ENCODE data around the gene DPH7.

DNA sequence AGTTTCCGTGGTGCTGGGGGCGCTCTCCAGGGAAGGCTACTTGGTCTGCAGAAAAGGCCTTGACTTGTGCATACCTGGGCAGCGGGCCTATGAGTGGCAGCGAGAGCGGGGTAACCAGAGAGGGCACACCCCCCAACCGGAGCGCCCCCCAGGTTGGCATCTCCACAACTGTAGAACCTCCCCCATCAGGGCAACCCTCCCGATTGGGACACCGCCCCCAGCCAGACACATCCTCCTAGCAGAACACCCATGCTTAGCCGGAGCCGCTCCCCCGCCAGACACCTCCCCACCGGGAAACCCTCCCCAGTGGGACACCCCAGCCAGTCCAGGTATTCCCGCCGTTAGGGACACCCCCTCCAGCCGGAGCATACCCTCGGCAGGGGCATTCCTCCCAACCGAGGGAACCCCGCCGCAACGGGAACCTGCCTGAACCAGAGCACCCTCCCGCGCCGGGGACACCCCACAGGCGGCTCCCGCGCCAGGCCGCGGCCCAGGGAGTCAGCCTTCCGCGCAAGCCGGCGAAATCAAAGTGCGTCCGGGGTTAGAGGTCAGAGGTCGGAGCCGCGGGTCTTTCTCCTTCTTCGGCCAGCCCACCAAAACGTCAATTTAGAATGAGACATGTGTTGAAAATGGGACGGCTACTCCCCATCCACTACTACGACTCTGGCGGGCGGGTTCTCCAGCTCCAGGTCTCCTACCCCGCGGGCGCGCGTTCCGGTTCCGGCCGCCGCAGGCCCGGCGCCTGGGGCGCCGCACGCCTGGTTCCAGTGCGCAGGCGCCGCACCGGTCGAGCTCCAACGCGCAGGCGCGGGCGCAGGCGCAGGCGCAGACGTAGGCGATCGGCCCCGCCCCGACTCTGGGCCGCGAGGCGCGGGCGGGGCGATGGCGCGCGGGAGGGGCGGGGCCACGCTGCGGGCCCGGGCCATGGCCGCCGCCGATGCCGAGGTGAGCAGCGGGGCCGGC lies 39.7 kb upstream of the DPH7 start, which contains the start of gene EHMT1:
- TF ChIP-seq, protein P1, sequence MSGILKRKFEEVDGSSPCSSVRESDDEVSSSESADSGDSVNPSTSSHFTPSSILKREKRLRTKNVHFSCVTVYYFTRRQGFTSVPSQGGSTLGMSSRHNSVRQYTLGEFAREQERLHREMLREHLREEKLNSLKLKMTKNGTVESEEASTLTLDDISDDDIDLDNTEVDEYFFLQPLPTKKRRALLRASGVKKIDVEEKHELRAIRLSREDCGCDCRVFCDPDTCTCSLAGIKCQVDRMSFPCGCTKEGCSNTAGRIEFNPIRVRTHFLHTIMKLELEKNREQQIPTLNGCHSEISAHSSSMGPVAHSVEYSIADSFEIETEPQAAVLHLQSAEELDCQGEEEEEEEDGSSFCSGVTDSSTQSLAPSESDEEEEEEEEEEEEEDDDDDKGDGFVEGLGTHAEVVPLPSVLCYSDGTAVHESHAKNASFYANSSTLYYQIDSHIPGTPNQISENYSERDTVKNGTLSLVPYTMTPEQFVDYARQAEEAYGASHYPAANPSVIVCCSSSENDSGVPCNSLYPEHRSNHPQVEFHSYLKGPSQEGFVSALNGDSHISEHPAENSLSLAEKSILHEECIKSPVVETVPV (CRISPR knock-in tag; IDR thresholded peaks at IDR 0.05) = no peak; the same call in 1 of the 2 replicates
- TF ChIP-seq BACH2 (CRISPR knock-in tag; IDR thresholded peaks at IDR 0.05; ENCODE audit: borderline replicate concordance) (no peak), SNAI2 (CRISPR knock-in tag; IDR thresholded peaks at IDR 0.05) (no peak), PATZ1 (CRISPR knock-in tag; IDR thresholded peaks at IDR 0.05; ENCODE audit: borderline replicate concordance) (no peak), CSDC2 (CRISPR knock-in tag; IDR thresholded peaks at IDR 0.05) (no peak)
